NCI-H2196 (cell line): ENCODE results near the gene RAD51AP1.

Experiments used
- DNase-seq: peaks from one replicate; lab custom pipeline; 2025; ENCODE audit not compliant: unreplicated experiment; lab: John Stamatoyannopoulos, UW

RAD51AP1 gene

DNA sequence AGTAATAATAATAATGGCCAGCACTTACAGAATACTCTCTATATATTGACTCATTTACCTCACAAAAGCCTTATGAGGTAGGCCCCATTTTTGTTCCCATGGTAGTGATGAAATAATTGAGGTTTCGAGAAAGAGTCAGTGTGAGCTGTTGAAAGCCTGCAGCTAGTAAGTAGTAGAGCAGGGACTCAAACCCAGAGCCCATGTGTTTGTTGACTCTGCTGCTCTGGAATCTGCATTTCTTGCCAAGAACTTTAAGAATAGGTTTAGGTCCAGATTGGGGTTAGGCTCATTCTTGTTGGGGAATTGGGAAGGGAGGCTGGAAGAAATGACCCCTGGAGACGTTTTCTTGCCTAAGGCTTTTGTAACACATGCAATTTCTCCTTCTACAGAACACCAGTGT is 51.3 kb downstream of the RAD51AP1 start:
- no peak for DNase-seq

GRCh38 chr12:4591180-4591687 is 52.5 kb downstream of the RAD51AP1 start:
- peak; percentile 22 for DNase-seq

DNA sequence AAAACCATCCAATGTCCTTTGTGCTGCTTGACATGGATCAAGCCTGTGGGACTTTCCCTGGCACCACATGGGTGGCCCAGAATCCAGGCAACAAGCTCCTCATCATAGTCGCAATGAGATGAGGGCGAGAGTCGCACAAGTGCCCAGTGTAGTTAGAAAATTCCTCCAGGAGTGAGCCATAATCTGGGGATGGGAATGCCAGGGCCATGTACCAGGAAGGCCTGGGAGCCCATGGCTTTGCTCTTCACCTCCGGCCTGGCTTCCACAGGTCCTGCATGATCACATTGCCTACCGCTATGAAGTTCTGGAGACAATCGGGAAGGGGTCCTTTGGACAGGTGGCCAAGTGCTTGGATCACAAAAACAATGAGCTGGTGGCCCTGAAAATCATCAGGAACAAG is 57.2 kb downstream of the RAD51AP1 start:
- DNase-seq, result no peak

- DNase-seq, result no peak
These were observed 64.7 kb downstream of the RAD51AP1 start for GRCh38 chr12:4603421-4603820.

DNA sequence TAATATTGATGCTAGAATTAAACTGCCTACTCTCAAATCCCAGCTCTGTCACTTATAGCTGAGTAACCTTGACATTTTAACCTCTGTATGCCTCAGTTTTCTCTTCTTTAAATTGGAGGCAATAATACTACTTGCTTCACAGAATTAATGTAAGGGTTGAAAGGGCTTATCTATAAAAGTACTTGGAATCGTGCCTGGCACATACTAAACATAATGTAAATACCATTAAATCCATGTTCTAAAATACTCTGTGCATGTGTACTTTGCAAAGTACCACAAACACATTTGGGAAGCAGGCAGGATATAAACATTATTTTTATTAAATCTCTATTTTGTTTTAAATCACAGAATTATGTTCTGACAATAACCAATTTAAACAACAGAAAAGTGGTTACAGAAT is 65.3 kb downstream of the RAD51AP1 start:
- DNase-seq, result no peak

GRCh38 chr12:4604684-4605193 is 66.0 kb downstream of the RAD51AP1 start:
- DNase-seq, result peak; percentile 72

DNA sequence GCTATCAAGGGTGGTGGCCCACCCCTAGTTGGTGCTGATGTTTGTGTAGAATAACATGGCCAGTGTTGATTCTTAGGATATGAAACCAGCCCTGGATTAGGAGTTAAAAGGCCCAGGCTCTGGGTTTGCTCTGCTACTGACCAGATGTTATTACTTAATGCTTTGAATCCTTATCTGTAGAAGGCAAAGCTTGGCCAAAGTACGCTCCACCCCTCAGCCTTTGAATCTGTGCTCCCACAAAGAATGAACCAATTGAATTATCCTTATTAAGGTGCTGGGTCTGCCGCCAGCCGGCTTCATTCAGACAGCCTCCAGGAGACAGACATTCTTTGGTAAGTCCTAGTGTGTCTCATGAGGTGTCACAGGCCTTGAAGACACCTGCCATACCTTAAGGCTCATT is 68.4 kb downstream of the RAD51AP1 start:
- no peak for DNase-seq

DNA sequence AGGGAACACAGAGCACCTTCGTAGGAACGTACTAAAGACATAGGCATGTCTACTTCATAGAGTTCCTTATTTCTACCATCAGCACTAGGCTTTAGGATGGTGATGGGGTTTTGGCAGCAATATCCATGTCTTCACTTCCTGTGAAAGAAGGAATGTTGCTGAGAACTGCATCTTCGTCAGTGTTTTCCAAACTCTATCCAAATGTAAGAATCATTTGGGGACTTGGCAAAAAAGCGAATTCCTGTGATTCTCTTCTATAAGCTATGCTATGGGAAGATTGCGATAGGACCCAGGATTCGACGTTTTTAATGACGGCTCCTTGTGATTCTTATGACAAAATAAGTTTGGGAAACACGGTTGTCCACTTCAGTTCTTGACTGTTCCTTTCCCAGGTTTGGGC is 70.4 kb downstream of the RAD51AP1 start:
- DNase-seq, result no peak
